ENCODE results near the gene IFNG-AS1.

DNA sequence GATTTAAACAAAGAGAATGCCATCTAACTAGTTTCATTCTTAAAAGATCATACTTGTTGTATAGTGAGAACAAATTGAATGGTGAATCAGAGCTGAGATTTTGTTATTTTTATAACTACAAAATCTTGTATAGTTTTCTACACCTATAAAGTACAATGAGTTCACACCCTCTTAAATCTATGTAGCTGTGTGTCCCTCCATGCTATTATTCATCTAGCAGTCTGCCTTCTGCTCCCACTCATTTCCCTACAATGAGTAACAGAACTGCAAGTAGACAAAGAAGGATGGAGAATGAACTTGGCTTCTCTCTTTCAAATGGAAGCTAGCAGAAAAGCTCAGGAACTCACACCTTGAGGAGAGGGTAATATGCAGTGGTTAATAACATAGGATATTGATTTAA lies 7.1 kb downstream of the IFNG-AS1 start:
- TF ChIP-seq, protein P1, sequence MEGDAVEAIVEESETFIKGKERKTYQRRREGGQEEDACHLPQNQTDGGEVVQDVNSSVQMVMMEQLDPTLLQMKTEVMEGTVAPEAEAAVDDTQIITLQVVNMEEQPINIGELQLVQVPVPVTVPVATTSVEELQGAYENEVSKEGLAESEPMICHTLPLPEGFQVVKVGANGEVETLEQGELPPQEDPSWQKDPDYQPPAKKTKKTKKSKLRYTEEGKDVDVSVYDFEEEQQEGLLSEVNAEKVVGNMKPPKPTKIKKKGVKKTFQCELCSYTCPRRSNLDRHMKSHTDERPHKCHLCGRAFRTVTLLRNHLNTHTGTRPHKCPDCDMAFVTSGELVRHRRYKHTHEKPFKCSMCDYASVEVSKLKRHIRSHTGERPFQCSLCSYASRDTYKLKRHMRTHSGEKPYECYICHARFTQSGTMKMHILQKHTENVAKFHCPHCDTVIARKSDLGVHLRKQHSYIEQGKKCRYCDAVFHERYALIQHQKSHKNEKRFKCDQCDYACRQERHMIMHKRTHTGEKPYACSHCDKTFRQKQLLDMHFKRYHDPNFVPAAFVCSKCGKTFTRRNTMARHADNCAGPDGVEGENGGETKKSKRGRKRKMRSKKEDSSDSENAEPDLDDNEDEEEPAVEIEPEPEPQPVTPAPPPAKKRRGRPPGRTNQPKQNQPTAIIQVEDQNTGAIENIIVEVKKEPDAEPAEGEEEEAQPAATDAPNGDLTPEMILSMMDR (IDR thresholded peaks at IDR 0.05; ENCODE audit: poor library complexity): no peak
- no peak for TF ChIP-seq EZH2 (IDR thresholded peaks at IDR 0.05; ENCODE audit: borderline replicate concordance)

Data from hepatocyte (in vitro differentiated cells).